ENCODE measurements around the gene BCAS3.

- TF ChIP-seq CTCF (IDR thresholded peaks at IDR 0.05): no peak
- TF ChIP-seq ZFX (IDR thresholded peaks at IDR 0.05; ENCODE audit: borderline replicate concordance): no peak
These were observed 608.8 kb downstream of the BCAS3 start for GRCh38 chr17:61286449-61286848.
